ENCODE results near the gene SNX13.

The SNX13 gene

GRCh38 chr7:17898111-17898510 lies 42.2 kb downstream of the SNX13 start:
- H3K9me3 ChIP-seq (ENCODE audit: low read depth, low read length): no peaks in the 10 kb centered on the region
- H3K36me3 ChIP-seq (ENCODE audit: insufficient read depth, low read length): peaks cover 9% of the 10 kb centered on the region
- TF ChIP-seq POLR2AphosphoS5 (IDR thresholded peaks at IDR 0.05; ENCODE audit: borderline replicate concordance, low read depth, low read length) (no peak), FOXP2 (optimal IDR thresholded peaks at IDR 0.05; ENCODE audit: control extremely low read depth, extremely low read length, insufficient read depth) (no peak), EZH2 (IDR thresholded peaks at IDR 0.05) (no peak)
- DNase-seq (ENCODE audit: low read depth, low spot score): no peak
- H3K27ac ChIP-seq: no peak overlapping the region
- H3K9ac ChIP-seq (ENCODE audit: insufficient read length): no peak overlapping the region
- no peak overlapping the region for H3K4me3 ChIP-seq

- H3K4me3 ChIP-seq: no peak overlapping the region
- no peak for DNase-seq (ENCODE audit: low read depth, low spot score)
- H3K9me3 ChIP-seq (ENCODE audit: low read depth, low read length): no peaks in the 10 kb centered on the region
- H3K27ac ChIP-seq: no peak overlapping the region
- no peak for TF ChIP-seq POLR2AphosphoS5 (IDR thresholded peaks at IDR 0.05; ENCODE audit: borderline replicate concordance, low read depth, low read length)
- no peak for TF ChIP-seq FOXP2 (optimal IDR thresholded peaks at IDR 0.05; ENCODE audit: control extremely low read depth, extremely low read length, insufficient read depth)
- no peak for TF ChIP-seq EZH2 (IDR thresholded peaks at IDR 0.05)
- peaks cover 38% of the 10 kb centered on the region for H3K36me3 ChIP-seq (ENCODE audit: insufficient read depth, low read length)
- H3K9ac ChIP-seq (ENCODE audit: insufficient read length): no peak overlapping the region
These were observed 53.0 kb downstream of the SNX13 start for GRCh38 chr7:17887286-17887685.

GRCh38 chr7:17882685-17883084 lies 57.6 kb downstream of the SNX13 start:
- H3K9ac ChIP-seq (ENCODE audit: insufficient read length): no peak overlapping the region
- no peak for TF ChIP-seq POLR2AphosphoS5 (IDR thresholded peaks at IDR 0.05; ENCODE audit: borderline replicate concordance, low read depth, low read length)
- no peak for TF ChIP-seq FOXP2 (optimal IDR thresholded peaks at IDR 0.05; ENCODE audit: control extremely low read depth, extremely low read length, insufficient read depth)
- TF ChIP-seq EZH2 (IDR thresholded peaks at IDR 0.05): no peak

GRCh38 chr7:17879075-17879661 lies 61.1 kb downstream of the SNX13 start:
- H3K4me3 ChIP-seq: no peak overlapping the region
- H3K9me3 ChIP-seq (ENCODE audit: low read depth, low read length): no peaks in the 10 kb centered on the region
- peaks cover 9% of the 10 kb centered on the region for H3K36me3 ChIP-seq (ENCODE audit: insufficient read depth, low read length)
- no peak overlapping the region for H3K27ac ChIP-seq
- no peak for TF ChIP-seq FOXP2 (optimal IDR thresholded peaks at IDR 0.05; ENCODE audit: control extremely low read depth, extremely low read length, insufficient read depth)
- no peak for TF ChIP-seq EZH2 (IDR thresholded peaks at IDR 0.05)
- TF ChIP-seq POLR2AphosphoS5 (IDR thresholded peaks at IDR 0.05; ENCODE audit: borderline replicate concordance, low read depth, low read length): no peak
- no peak overlapping the region for H3K9ac ChIP-seq (ENCODE audit: insufficient read length)
- no peak for DNase-seq (ENCODE audit: low read depth, low spot score)

More at GRCh38 chr7:17882685-17883084, 57.6 kb downstream of the SNX13 start:
- H3K9me3 ChIP-seq (ENCODE audit: low read depth, low read length): no peaks in the 10 kb centered on the region
- H3K4me3 ChIP-seq: no peak overlapping the region
- peaks cover 22% of the 10 kb centered on the region for H3K36me3 ChIP-seq (ENCODE audit: insufficient read depth, low read length)
- H3K27ac ChIP-seq: no peak overlapping the region
- DNase-seq (ENCODE audit: low read depth, low spot score): no peak

- TF ChIP-seq EZH2 (IDR thresholded peaks at IDR 0.05): no peak
- TF ChIP-seq FOXP2 (optimal IDR thresholded peaks at IDR 0.05; ENCODE audit: control extremely low read depth, extremely low read length, insufficient read depth): no peak
- no peak overlapping the region for H3K9ac ChIP-seq (ENCODE audit: insufficient read length)
- H3K36me3 ChIP-seq (ENCODE audit: insufficient read depth, low read length): peaks cover 14% of the 10 kb centered on the region
- DNase-seq (ENCODE audit: low read depth, low spot score): no peak
- H3K27ac ChIP-seq: no peak overlapping the region
- H3K4me3 ChIP-seq: no peak overlapping the region
- H3K9me3 ChIP-seq (ENCODE audit: low read depth, low read length): no peaks in the 10 kb centered on the region
These were observed 61.7 kb downstream of the SNX13 start for GRCh38 chr7:17878627-17879026.

GRCh38 chr7:17871815-17872533 lies 68.3 kb downstream of the SNX13 start:
- TF ChIP-seq EZH2 (IDR thresholded peaks at IDR 0.05) (no peak), POLR2AphosphoS5 (IDR thresholded peaks at IDR 0.05; ENCODE audit: borderline replicate concordance, low read depth, low read length) (no peak), FOXP2 (optimal IDR thresholded peaks at IDR 0.05; ENCODE audit: control extremely low read depth, extremely low read length, insufficient read depth) (no peak)
- DNase-seq (ENCODE audit: low read depth, low spot score): no peak
- no peak overlapping the region for H3K4me3 ChIP-seq
- H3K27ac ChIP-seq: no peak overlapping the region
- H3K9ac ChIP-seq (ENCODE audit: insufficient read length): no peak overlapping the region
- H3K36me3 ChIP-seq (ENCODE audit: insufficient read depth, low read length): peaks cover 45% of the 10 kb centered on the region
- no peaks in the 10 kb centered on the region for H3K9me3 ChIP-seq (ENCODE audit: low read depth, low read length)

- Histone ChIP-seq H3K27ac (peak overlapping the region; percentile 75; the same call in 1 of the 2 replicates), H3K36me3 (ENCODE audit: insufficient read depth, low read length) (peaks cover 61% of the 10 kb centered on the region), H3K4me3 (no peak overlapping the region), H3K9me3 (ENCODE audit: low read depth, low read length) (peaks cover 7% of the 10 kb centered on the region; the same call in 1 of the 2 replicates), H3K9ac (ENCODE audit: insufficient read length) (no peak overlapping the region)
- DNase-seq (ENCODE audit: low read depth, low spot score): peak; percentile 60
- no peak for TF ChIP-seq EZH2 (IDR thresholded peaks at IDR 0.05)
- no peak for TF ChIP-seq FOXP2 (optimal IDR thresholded peaks at IDR 0.05; ENCODE audit: control extremely low read depth, extremely low read length, insufficient read depth)
- TF ChIP-seq POLR2AphosphoS5 (IDR thresholded peaks at IDR 0.05; ENCODE audit: borderline replicate concordance, low read depth, low read length): no peak; the same call in 1 of the 2 replicates
These were observed 69.9 kb downstream of the SNX13 start for GRCh38 chr7:17870406-17870805.

- no peak for DNase-seq (ENCODE audit: low read depth, low spot score)
- Histone ChIP-seq H3K36me3 (ENCODE audit: insufficient read depth, low read length) (peaks cover 62% of the 10 kb centered on the region), H3K9ac (ENCODE audit: insufficient read length) (no peak overlapping the region), H3K9me3 (ENCODE audit: low read depth, low read length) (peaks cover 9% of the 10 kb centered on the region), H3K27ac (no peak overlapping the region), H3K4me3 (no peak overlapping the region)
- no peak for TF ChIP-seq FOXP2 (optimal IDR thresholded peaks at IDR 0.05; ENCODE audit: control extremely low read depth, extremely low read length, insufficient read depth)
- no peak for TF ChIP-seq EZH2 (IDR thresholded peaks at IDR 0.05)
- TF ChIP-seq POLR2AphosphoS5 (IDR thresholded peaks at IDR 0.05; ENCODE audit: borderline replicate concordance, low read depth, low read length): no peak
These were observed 76.5 kb downstream of the SNX13 start for GRCh38 chr7:17863809-17864143.
